HG03432 (cell line): Measurements from ENCODE around the gene HMBS.
"Not testable (repeated sequence)": the region's sequence is repeated elsewhere in the genome, so short reads cannot be mapped to it uniquely, and the experiment has no call there.

Source experiments
- ATAC-seq: cut with Tn5 transposase; IDR thresholded peaks from one replicate; pipeline ENCODE4 v1.9.1; 2021; ENCODE audit warnings: mild to moderate bottlenecking, moderate library complexity; ENCODE audit not compliant: unreplicated experiment

HMBS gene

DNA sequence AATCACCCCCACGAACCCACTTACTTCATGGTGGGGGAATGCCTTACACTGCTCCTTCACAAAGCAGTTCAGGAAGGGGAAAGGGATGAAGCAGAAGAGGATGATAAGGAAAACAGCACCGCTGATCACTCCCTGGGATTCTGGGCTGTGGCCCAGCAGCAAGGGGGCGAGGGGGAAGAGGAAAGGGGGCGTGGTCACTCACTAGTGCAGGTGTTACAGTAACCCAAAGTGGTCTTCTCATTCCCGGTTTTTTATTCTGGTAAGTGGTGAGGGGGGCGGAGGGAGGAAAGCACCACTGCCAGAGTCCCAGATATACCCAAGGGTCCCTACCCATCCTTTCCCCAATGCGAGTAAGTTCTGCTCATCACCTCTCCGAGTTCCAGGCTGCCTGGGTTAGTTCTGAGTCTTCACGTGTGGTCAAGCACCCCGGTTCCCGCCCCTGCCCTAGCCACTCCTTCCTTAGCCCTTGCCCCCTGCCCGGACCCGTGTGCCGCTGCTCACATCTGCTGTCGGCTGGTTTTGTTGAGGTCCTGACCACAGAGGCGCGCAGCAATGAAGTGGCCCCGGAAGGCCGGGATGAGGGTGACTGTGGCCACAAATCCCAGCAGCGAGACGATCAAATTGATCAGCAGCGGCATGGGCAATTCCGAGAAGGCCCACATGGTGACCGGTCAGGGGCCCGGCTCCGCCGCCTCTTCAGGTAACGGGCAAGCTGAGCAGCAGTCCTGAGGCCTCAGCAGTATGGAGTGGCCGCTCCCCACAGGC, 16.5 kb downstream of the HMBS start:
- ATAC-seq = peak; percentile 24

DNA sequence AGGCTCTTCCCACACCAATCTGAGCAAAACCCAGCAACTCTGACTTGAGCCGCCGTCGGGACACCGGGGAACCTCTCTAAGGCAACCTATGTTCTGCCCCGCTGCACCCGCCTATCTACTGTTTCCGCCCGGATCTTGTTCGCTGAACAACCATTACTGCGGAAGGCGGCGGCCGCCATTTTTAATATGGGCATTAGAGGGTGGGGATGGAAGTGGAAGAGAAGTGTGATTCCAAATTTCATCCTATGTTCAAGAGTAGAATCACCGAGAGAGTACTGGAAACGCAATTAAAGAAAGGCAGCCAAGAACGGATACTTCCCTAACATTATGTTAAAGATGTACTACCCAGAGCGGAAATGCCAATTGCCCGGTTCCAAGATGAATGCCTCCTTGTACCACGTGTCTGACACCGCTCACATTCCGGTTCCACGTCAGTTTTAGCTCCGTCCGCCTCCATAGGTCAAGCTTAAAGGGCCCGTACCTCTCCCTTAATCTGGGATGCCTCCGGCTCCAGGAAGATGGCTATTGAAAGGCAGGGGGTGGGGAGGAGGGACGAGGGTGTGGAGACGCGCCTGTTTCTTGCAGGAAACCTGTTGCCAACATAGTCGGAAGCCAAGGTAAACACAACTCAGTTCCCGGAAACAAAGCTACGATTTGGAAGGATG, 17.2 kb downstream of the HMBS start, which contains the start of gene DPAGT1:
DPAGT1 (minus strand) TSS at position 95 of the 665 bp plus-strand sequence. CDS start 198 bp downstream, outside the sequence.
- ATAC-seq = peak; percentile 80

DNA sequence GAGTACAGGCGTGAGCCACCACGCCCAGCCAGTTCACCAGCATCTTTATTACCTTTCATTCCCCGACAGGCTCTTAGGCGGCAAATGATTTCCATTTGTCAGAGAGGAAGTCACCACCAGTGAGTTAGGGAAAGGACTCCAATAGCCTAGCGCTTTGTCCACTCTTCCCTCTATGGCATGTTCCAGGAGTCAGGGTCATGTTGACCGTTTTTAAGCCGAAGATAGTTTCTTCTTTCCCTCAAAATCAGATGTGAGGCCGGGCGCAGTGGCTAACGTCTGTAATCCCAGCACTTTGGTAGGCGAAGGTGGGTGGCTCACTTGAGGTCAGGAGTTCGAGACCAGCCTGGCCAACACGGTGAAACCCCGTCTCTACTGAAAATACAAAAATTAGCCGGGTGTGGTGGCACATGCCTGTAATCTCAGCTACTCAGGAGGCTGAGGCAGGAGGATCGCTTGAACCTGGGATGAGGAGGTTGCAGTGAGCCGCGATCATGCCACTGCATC, 18.5 kb downstream of the HMBS start:
- not testable (repeated sequence) for ATAC-seq

DNA sequence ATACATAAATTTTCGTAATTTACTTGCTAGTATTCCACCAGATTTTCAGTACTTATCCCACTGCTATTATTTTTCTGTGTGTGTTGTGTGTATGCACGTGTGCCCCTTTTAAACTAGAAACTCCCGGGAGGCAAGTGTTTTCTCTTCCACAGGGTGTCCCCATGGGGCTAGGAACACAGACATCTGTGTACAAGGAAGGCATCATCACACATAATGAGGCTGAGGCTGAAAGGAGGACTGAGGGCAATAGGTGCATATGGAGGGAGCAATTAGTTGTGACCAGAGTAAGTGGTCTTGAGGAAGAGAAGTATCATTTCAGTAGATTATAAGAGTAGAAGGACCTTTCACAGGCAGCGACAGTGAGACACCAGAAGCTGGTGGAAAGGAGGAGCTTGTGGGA, 19.1 kb downstream of the HMBS start:
- no peak for ATAC-seq

DNA sequence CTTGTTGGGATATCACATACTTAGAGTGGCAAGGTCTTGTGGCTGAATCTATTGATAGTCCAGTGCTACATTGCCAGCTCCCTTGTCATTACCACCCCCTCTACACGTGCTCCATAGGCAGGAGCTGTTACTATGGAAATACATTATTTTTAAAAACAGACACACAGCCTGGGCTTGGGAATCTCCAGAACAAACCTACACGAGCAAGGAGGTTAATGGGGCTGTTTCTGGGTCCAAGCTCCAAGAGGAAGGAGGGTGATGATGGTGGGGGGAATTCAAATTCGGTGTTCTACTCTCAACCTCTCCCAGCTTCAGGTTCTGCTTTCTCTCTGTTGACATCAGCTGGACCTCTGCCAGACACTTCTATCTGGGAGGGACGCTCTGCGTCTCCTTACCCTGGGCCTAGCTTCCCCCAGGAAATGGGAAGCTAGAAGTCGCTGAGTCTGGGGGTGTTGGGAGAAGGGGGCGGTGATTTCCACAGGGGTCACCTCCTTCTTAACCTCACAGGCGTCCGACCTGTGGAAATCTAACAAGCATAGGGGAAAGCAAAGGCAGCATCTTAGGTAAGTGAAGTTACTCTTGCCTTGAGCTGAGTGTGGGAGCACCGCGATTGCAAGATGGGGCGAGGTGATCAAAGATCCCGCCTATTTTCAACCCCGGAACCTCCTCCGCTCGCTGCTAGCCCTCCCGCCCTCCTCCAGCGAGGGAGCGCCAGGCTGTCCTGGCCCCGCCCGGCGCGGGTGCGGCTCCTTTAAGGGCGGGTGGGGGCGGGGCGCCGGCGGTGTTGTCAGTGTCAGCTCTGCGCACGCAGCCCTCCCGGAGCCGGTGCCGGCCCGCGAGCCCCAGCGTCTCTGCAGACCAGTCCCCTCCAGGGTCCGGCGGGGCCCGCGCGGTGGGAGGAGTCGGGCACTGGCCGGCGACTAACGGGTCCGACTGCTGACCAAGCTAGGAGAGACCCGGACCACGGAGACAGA, 22.2 kb downstream of the HMBS start, which contains the start of gene C2CD2L:
C2CD2L (plus strand) TSS at position 781 of the 974 bp plus-strand sequence. CDS start 398 bp downstream, outside the sequence.
- ATAC-seq = peak; percentile 84

DNA sequence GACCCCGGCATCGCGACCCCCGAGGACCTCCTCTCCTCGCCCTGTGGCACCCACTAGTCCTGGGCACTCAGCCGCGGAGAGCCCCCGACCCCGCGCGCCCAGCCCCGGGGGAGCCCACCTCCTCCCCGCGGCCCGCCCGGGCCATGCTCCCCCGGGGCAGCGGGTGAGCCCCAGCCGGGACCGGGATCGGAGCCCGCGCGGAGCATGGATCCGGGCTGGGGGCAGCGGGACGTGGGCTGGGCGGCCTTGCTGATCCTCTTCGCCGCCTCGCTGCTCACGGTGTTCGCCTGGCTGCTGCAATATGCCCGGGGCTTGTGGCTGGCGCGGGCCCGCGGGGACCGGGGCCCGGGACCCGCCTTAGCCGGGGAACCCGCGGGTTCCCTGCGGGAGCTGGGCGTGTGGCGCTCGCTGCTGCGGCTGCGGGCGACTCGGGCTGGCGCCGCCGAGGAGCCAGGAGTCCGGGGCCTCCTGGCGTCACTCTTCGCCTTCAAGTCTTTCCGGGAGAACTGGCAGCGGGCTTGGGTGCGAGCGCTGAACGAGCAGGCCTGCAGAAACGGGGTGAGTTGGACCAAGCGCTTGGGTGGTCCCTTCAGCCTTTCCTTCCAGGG, 23.0 kb downstream of the HMBS start:
- ATAC-seq = peak; percentile 33

DNA sequence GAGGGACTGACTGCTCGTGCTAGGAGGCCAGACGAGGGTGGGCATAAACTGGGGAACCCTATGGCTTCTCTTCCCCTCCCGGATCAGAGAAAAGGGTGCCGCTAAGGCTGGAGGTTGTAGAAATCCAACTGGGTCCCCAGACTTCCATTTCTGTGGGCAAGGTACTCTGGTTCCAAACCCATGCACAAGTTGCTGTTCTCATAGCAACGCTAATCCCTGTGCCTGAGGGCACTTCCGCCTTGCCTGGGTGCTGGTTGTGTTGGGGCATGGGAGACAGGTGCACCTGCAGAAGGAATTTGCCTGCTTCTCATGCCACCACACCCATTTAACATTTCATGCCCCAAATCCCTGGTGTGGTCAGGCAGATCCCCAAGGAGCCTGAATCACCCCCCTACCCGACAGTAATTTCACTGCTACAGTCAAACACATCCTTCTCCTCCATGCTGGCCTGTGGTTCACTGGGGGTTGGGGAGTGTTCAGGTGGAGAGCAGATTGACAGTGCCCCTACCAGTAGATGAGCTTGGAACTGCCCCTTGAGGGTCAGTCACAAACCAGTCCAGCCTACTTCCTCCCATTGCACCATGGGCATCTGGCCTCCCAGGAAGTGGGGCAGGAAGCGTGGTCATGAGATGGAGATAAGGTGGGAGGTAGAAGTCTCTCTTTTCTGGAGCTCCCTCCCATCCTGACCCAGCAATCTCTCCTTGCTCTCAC, 23.6 kb downstream of the HMBS start:
- ATAC-seq = no peak

DNA sequence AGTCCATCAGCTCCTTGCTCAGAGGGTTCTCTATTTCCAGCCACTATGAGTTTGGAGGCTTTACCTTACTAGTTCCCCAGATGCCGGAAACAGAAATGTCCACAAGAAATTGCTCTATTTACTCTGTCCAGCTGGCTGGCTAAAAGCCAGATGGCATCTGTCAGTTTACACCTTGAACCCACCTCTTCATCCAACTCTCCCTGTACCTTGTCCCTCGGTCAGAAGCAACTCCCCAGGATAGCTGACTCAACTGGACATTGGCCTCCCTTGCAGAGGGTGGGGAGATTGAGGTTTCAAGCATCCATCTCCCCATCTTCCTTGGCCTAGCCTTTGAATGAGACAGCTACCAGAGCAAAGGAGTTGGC, 24.2 kb downstream of the HMBS start:
- ATAC-seq = no peak

DNA sequence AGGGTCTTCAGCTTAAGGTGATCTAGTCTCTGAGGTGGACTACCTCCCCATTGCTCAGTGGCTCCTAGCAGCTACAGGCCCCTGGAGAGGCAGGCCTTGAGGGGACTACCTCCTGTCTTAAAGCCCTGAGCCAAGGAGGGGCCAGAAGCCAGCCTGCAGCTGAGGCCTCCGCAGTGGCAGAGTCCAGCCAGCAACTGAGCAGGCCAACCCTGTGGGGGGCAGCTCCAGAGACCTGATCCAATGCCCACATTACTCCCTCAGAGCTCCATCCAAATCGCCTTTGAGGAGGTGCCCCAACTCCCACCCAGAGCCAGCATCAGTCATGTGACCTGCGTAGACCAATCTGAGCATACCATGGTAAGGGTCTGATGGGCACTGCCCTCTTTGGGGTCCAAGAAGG, 25.2 kb downstream of the HMBS start:
- no peak for ATAC-seq

DNA sequence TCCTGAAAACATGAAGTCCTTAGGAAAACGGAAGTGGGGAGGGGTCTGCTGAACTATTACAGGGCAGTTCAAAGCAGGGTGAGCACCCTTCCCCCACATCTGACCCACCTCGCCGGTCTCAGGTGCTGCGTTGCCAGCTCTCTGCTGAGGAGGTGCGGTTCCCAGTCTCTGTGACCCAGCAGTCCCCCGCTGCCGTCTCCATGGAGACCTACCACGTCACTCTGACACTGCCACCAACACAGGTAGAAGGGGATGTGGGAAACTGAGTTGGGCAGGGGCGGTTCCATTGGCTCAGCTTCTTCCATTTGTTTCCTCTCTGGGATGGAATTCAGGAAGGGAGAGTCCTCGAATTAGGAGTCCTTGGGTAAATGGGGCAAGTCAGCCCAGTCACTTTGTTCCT, 25.8 kb downstream of the HMBS start:
- no peak for ATAC-seq

DNA sequence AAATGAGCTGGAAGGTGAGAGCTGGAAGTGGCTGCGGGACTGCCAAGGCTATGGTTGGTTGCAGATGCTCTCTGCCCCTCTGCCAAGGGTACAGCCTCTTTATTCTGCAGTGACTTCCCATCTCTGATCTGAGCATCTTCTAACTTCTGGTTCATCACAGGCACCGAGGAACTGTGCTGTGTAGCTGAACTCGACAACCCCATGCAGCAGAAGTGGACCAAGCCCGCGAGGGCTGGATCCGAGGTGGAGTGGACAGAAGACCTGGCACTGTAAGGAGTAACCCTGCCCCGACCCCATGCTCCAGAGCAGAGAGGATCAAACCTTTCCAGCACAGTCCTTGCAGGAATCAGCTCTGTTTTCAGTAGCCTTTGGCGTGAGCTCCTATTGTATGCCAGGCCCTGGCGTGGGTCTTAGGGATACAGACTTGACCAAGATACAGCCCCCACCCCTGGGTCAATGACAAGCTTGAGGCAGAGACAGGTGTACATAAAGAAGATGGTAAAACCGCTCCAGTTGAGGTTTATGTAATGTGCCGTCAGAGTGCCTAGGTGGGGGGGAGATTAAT, 26.8 kb downstream of the HMBS start:
- no peak for ATAC-seq

DNA sequence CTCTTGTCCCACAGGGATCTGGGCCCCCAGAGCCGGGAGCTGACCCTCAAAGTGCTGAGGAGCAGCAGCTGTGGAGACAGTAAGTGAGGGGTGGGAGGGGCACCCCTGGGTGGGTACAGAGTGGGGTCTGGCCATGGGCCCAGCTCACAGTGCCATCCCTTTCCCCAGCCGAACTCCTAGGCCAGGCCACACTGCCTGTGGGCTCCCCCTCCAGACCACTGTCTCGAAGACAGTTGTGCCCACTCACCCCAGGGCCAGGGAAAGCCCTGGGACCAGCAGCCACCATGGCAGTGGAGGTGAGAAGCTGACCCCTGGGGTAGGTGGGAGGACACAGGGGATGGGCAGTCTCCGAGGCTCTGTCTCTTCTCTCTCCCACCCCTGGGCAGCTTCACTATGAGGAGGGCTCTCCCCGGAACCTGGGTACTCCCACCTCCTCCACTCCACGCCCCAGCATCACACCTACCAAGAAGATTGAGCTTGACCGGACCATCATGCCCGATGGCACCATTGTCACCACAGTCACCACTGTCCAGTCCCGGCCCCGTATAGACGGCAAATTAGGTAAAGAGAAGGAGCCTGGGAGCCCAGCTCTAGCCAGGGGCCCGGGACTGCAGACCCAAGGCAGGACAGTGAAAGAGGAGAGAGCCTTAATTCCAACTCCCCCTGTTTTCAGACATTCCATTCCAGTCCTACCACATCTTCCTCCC, 27.8 kb downstream of the HMBS start:
- ATAC-seq = no peak

DNA sequence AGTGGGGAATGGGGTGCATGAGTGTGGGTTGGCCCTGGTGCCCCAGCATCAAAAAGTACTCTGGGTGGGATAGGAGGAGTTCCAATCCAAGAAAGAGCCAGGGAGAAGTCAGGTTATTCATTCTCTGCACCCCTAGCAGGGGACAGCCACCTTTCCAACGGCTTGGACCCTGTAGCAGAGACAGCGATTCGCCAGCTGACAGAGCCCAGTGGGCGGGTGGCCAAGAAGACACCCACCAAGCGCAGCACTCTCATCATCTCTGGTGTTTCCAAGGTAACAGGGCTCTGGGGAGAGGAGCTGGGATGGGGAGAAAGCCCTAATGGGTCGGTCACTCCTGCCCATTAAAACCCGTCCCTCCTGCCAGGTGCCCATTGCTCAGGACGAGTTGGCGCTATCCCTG, 29.0 kb downstream of the HMBS start:
- no peak for ATAC-seq

DNA sequence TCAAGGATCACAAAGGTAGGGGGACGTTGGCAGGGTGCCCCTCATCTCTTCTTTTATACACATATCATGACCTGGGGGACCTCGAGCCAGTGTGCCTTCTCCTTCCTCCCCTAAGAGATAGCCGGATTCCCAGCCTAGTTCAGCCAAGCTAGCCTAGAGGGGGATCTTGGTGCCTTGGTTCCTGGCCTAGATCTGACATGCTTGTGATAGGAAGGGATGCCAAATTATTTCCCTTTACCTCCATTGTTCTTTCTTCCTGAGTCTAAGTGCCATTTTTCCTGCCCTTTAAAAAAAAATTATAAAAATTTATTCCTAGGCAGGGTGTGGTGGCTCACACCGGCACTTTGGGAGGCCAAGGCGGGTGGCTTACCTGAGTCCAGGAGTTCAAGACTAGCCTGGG, 29.7 kb downstream of the HMBS start:
- no peak for ATAC-seq

DNA sequence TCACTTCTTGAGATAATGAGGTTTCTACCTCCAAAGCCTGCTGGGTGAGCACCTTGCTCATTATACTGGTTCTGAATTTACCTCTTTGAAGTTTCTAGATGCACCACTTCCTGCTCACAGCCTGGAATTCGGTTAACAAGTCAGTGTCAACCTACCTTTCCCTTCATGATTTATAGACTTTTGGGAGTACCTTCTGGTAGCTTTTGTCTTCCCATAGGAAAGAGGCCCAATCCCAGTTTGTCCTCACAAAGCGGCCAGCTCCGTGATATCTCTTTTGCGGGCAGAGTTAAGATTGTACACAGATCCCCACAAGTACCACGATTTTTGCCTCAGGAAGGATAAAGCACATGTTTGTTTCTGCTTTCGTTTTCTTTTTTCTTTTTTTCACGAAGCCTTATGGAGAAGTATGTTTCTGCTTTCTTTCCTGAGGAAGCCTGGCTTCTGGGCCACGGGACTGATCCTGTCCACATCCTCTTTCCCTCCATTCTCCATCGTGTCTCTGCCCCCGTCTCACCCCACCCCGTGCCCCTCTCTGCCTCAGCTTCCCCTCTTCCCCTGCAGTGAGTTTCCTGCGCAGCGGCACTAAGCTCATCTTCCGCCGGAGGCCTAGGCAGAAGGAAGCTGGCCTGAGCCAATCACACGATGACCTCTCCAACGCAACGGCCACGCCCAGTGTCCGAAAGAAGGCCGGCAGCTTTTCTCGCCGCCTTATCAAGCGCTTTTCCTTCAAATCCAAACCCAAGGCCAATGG, 31.0 kb downstream of the HMBS start:
- no peak for ATAC-seq

DNA sequence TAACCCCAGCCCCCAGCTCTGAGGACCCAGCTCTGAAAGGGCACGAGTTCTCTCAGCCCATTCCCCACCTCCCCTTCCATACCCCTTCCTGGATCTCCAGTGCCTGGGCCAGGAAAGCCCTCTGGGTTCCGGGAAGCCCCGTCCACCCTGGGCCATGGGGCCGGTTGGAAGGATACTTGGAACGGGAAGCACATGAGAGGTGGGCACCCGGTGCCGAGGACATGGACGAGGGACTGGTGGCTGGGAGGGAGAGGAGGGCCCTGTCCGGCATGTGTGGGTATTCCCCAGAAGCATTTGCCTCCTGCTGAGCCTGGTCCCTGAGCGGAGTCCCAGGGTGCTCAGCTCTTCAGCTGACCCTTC, 31.5 kb downstream of the HMBS start:
- ATAC-seq = no peak

DNA sequence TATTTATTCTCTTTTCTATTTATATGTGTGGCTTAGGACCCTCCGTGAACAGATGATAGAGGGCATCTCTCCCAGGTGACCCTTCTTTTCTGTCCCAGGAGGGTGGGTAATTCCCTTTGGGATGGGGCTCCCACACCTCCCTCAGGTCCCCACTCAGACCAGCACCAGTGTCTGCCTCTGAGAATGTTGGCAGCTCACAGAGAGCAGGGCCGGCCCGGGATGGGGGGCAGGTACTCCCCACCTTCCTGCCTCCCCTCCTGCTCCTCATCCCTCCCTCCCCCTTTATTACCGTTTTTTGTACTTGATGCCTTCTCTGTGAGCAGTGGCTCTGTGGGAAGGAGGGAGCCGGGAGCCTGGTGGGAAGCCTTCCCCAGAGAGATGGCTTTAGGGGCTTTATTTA, 31.9 kb downstream of the HMBS start:
- ATAC-seq = no peak

DNA sequence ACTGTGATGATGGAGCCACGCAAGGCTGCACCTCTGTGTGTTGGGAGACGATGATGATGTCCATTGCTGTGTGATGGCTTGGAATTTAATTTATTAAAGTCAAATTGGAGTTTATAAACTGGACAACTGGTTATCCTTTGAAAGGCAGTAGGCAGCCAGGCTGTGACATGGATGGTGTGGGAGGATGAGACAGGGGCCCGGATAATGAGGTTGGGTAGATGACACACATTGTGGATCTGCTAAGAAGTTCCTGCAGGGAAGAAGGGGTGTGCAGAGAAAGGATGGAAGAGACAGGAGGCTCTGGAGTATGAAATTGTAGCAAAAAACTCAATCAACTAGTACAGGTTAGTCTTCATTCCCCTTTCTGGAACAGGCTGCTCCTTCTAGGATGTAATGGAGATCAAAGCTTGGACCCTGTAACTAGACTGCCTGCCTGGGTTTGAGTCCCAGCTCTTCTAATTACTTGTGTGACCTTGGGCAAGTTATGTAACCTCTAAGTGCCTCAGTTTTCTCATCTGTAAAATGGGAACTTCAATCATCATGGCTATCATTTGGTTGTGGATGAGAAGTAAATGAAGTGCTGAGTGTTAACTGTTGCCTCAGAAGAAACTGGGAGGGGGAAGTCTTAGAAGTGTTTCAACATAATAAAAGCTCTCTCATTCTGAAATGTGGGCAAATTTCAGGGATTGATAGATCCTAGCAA, 32.5 kb downstream of the HMBS start:
- no peak for ATAC-seq
